Endothelial cell (in vitro differentiated cells): Measurements from ENCODE around the gene FXYD4. TPM values are rescaled to one million over a fixed set of nuclear protein-coding genes. Genes with fewer than 3 reads are reported as not detected.

Experiments
- DNase-seq: peaks from one replicate; pipeline ENCODE4 v3.0.0; 2021; ENCODE audit warnings: low spot score
- H3K27ac Mint-ChIP-seq: one replicate; pipeline ENCODE4 v1.8.0; 2021; ENCODE audit warnings: mixed read lengths, inconsistent platforms; ENCODE audit not compliant: unreplicated experiment
- H3K27me3 Mint-ChIP-seq: one replicate; pipeline ENCODE4 v1.8.0; 2021; ENCODE audit warnings: mild to moderate bottlenecking, moderate library complexity, mixed read lengths, inconsistent platforms; ENCODE audit not compliant: unreplicated experiment
- H3K36me3 Mint-ChIP-seq: one replicate; pipeline ENCODE4 v1.8.0; 2021; ENCODE audit warnings: mild to moderate bottlenecking, low read depth, mixed read lengths, inconsistent platforms; ENCODE audit not compliant: unreplicated experiment
- H3K4me1 Mint-ChIP-seq: one replicate; pipeline ENCODE4 v1.8.0; 2021; ENCODE audit warnings: mild to moderate bottlenecking, mixed read lengths, inconsistent platforms; ENCODE audit not compliant: unreplicated experiment
- H3K4me3 Mint-ChIP-seq: one replicate; pipeline ENCODE4 v1.8.0; 2021; ENCODE audit warnings: mild to moderate bottlenecking, mixed read lengths, inconsistent platforms; ENCODE audit not compliant: unreplicated experiment
- H3K9me3 Mint-ChIP-seq: one replicate; pipeline ENCODE4 v1.8.0; 2021; ENCODE audit warnings: mixed read lengths, inconsistent platforms; ENCODE audit not compliant: unreplicated experiment
- total RNA-seq: library from RNA; stranded (reverse); fragmentation: NEBNext Ultra II Directional; extraction: Animal tissue kit (Norgen Biotek cat#: 25700); gene quantifications from one replicate; pipeline ENCODE4 v1.2.1, GENCODE V29; 2021; ENCODE audit not compliant: unreplicated experiment
- TF ChIP-seq, protein P1 (sequence below): fragments of 200-600 bp; sonication (generic); IDR thresholded peaks from one replicate; pipeline ENCODE4 v1.5.0; 2021; ENCODE audit warnings: antibody characterized with exemption; ENCODE audit not compliant: unreplicated experiment

Gene FXYD4
- total RNA-seq, 1 donor from 2014 or later: not detected

GRCh38 chr10:43375401-43376020 is 4.1 kb downstream of the FXYD4 start:
- no peaks in the 10 kb centered on the region for H3K36me3 Mint-ChIP-seq
- no peaks in the 10 kb centered on the region for H3K9me3 Mint-ChIP-seq
- no peak overlapping the region for H3K4me3 Mint-ChIP-seq
- peaks cover 2% of the 10 kb centered on the region for H3K4me1 Mint-ChIP-seq
- peaks cover 5% of the 10 kb centered on the region for H3K27me3 Mint-ChIP-seq
- no peak overlapping the region for H3K27ac Mint-ChIP-seq
- DNase-seq: no peak
- TF ChIP-seq, protein P1, sequence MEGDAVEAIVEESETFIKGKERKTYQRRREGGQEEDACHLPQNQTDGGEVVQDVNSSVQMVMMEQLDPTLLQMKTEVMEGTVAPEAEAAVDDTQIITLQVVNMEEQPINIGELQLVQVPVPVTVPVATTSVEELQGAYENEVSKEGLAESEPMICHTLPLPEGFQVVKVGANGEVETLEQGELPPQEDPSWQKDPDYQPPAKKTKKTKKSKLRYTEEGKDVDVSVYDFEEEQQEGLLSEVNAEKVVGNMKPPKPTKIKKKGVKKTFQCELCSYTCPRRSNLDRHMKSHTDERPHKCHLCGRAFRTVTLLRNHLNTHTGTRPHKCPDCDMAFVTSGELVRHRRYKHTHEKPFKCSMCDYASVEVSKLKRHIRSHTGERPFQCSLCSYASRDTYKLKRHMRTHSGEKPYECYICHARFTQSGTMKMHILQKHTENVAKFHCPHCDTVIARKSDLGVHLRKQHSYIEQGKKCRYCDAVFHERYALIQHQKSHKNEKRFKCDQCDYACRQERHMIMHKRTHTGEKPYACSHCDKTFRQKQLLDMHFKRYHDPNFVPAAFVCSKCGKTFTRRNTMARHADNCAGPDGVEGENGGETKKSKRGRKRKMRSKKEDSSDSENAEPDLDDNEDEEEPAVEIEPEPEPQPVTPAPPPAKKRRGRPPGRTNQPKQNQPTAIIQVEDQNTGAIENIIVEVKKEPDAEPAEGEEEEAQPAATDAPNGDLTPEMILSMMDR: no peak

DNA sequence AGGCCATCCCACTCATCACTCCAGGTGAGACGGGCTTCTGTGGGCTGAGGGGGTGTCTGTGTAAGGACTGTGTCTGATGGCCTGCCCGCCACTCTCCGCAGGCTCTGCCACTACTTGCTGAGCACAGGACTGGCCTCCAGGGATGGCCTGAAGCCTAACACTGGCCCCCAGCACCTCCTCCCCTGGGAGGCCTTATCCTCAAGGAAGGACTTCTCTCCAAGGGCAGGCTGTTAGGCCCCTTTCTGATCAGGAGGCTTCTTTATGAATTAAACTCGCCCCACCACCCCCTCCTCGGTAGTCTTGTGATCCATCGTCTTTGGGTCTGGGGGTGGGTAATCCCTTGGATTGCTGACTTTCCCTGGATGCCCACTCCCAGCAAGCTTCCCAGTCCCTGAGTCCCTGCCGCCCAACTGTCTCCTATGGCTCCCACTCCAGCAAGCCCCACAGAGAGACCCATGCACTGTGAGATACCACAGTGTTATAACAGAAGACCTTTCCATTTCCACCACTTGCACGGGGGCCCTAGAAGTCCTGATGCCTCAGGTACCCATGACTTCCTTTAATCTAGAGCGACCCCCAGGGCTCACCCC is 4.7 kb downstream of the FXYD4 start:
- H3K27me3 Mint-ChIP-seq: peaks cover 5% of the 10 kb centered on the region
- DNase-seq: no peak
- no peak overlapping the region for H3K27ac Mint-ChIP-seq
- no peaks in the 10 kb centered on the region for H3K9me3 Mint-ChIP-seq
- no peaks in the 10 kb centered on the region for H3K36me3 Mint-ChIP-seq
- TF ChIP-seq, protein P1: no peak
- no peak overlapping the region for H3K4me3 Mint-ChIP-seq
- H3K4me1 Mint-ChIP-seq: peaks cover 2% of the 10 kb centered on the region

GRCh38 chr10:43376828-43377423 is 5.5 kb downstream of the FXYD4 start:
- Mint-ChIP-seq H3K9me3 (no peaks in the 10 kb centered on the region), H3K27ac (no peak overlapping the region), H3K4me1 (peaks cover 2% of the 10 kb centered on the region), H3K4me3 (no peak overlapping the region), H3K36me3 (no peaks in the 10 kb centered on the region), H3K27me3 (peaks cover 7% of the 10 kb centered on the region)
- TF ChIP-seq, protein P1: no peak
- no peak for DNase-seq

- Mint-ChIP-seq H3K4me3 (no peak overlapping the region), H3K27ac (no peak overlapping the region), H3K4me1 (peaks cover 2% of the 10 kb centered on the region), H3K36me3 (no peaks in the 10 kb centered on the region), H3K9me3 (no peaks in the 10 kb centered on the region), H3K27me3 (peaks cover 7% of the 10 kb centered on the region)
- DNase-seq: no peak
- TF ChIP-seq, protein P1: no peak
Observed at GRCh38 chr10:43377424-43377883, 6.0 kb downstream of the FXYD4 start.
